Liver (tissue), 9 donors: ENCODE results near the gene SUN3. TPM values are rescaled to one million over a fixed set of nuclear protein-coding genes. Genes with fewer than 3 reads are reported as not detected.

Source experiments
- DNase-seq: peaks from one replicate; pipeline ENCODE4 v3.0.0-alpha.2; 2017; ENCODE audit warnings: low spot score
- H3K27ac ChIP-seq, 2 donors: one replicate each; pipeline ENCODE4 v1.7.0; 2013; ENCODE audit warnings: inconsistent platforms in 2 of 2, low read length in 2 of 2, control low read depth in 1 of 2, low read depth in 1 of 2, mild to moderate bottlenecking in 1 of 2
- H3K27me3 ChIP-seq, 4 donors: one replicate each; pipeline versions ENCODE4 v1.6.1 to v1.7.0; 2013; ENCODE audit warnings: low read length in 3 of 4, inconsistent platforms in 1 of 4, mild to moderate bottlenecking in 1 of 4, moderate library complexity in 1 of 4; ENCODE audit not compliant: control insufficient read depth in 4 of 4, insufficient read depth in 4 of 4
- H3K36me3 ChIP-seq, 4 donors: one replicate each; pipeline versions ENCODE4 v1.6.1 to v1.7.0; 2013; ENCODE audit warnings: low read length in 3 of 4, mild to moderate bottlenecking in 3 of 4, low read depth in 1 of 4, moderate library complexity in 1 of 4; ENCODE audit not compliant: control insufficient read depth in 4 of 4, insufficient read depth in 3 of 4
- H3K4me1 ChIP-seq, 4 donors: one replicate each; pipeline versions ENCODE4 v1.6.1 to v1.7.0; 2013; ENCODE audit warnings: low read length in 3 of 4, mild to moderate bottlenecking in 3 of 4, moderate library complexity in 1 of 4; ENCODE audit not compliant: control insufficient read depth in 4 of 4, insufficient read depth in 4 of 4
- H3K4me3 ChIP-seq, 3 donors: one replicate each; pipeline versions ENCODE4 v1.6.1 to v1.7.0; 2013; ENCODE audit warnings: low read length in 3 of 3, control low read depth in 1 of 3, low read depth in 1 of 3, mild to moderate bottlenecking in 1 of 3
- H3K9ac ChIP-seq, 2 donors: one replicate each; pipeline ENCODE4 v1.7.0; 2013; ENCODE audit warnings: low read length in 2 of 2, mild to moderate bottlenecking in 2 of 2, moderate library complexity in 2 of 2, control low read depth in 1 of 2, low read depth in 1 of 2
- H3K9me3 ChIP-seq, 4 donors: one replicate each; pipeline versions ENCODE4 v1.6.1 to v1.7.0; 2013; ENCODE audit warnings: low read length in 3 of 4; ENCODE audit not compliant: control insufficient read depth in 4 of 4
- ATF3 ChIP-seq: IDR thresholded peaks from 2 replicates; pipeline ENCODE4 v1.6.1; 2016; ENCODE audit warnings: antibody characterized with exemption
- FOXA2 ChIP-seq: IDR thresholded peaks from 2 replicates; pipeline ENCODE4 v1.6.1; 2016; ENCODE audit warnings: antibody characterized with exemption
- GABPA ChIP-seq, 2 donors: IDR thresholded peaks in 1 of 2; conservative IDR thresholded peaks in 1 of 2; 2 replicates each; pipeline ENCODE4 v1.6.1; 2016; ENCODE audit warnings: antibody characterized with exemption in 2 of 2, mild to moderate bottlenecking in 1 of 2, moderate library complexity in 1 of 2
- HNF4A ChIP-seq, 2 donors: conservative IDR thresholded peaks; 2 replicates each; pipeline ENCODE4 v1.6.1; 2016; ENCODE audit warnings: antibody characterized with exemption in 2 of 2, mild to moderate bottlenecking in 2 of 2
- HNF4G ChIP-seq: IDR thresholded peaks from 2 replicates; pipeline ENCODE4 v1.6.1; 2016; ENCODE audit warnings: antibody characterized with exemption
- JUND ChIP-seq, 2 donors: IDR thresholded peaks; 2 replicates each; pipeline ENCODE4 v1.6.1; 2016; ENCODE audit warnings: antibody characterized with exemption in 2 of 2
- NR2F2 ChIP-seq: IDR thresholded peaks from 2 replicates; pipeline ENCODE4 v1.6.1; 2016; ENCODE audit warnings: antibody characterized with exemption
- RAD21 ChIP-seq, 2 donors: IDR thresholded peaks; 2 replicates each; pipeline ENCODE4 v1.6.1; 2016; ENCODE audit warnings: antibody characterized with exemption in 2 of 2, mild to moderate bottlenecking in 2 of 2
- REST ChIP-seq: IDR thresholded peaks from 2 replicates; pipeline ENCODE4 v1.6.1; 2016; ENCODE audit warnings: antibody characterized with exemption, mild to moderate bottlenecking
- SP1 ChIP-seq: IDR thresholded peaks from 2 replicates; pipeline ENCODE4 v1.6.1; 2018; ENCODE audit warnings: antibody characterized with exemption, mild to moderate bottlenecking
- TAF1 ChIP-seq: conservative IDR thresholded peaks from 2 replicates; pipeline ENCODE4 v1.6.1; 2016; ENCODE audit warnings: antibody characterized with exemption, mild to moderate bottlenecking
- ZBTB33 ChIP-seq: IDR thresholded peaks from 2 replicates; pipeline ENCODE4 v1.6.1; 2016; ENCODE audit warnings: antibody characterized with exemption
- WGBS: extraction: QIAGEN DNeasy Blood & Tissue Kit; methylation state at CpG from one replicate; pipeline ENCODE4 v1.1.7; 2013; 5-methylcytosine and 5-hydroxymethylcytosine counted together
- polyA plus RNA-seq, 2 donors: library from polyadenylated mRNA; stranded (reverse) in 1 of 2; unstranded in 1 of 2; fragments of 200-250 nt in 1 of 2; fragments of >200 nt in 1 of 2; fragmentation: Nextera tagmentation in 1 of 2; extraction: Ambion mirVana in 1 of 2; gene quantifications; one replicate each; pipeline versions ENCODE4 v1.2.1 to v1.2.3, GENCODE V29; 2013 to 2015
- total RNA-seq, 2 donors: library from RNA; depleted of rRNA; stranded (reverse); fragments of >200 nt; gene quantifications; one replicate each; pipeline ENCODE4 v1.2.3, GENCODE V29; 2014
- TF ChIP-seq, protein P1 (sequence below): IDR thresholded peaks from 2 replicates; pipeline ENCODE4 v1.6.1; 2016; ENCODE audit warnings: antibody characterized with exemption
- TF ChIP-seq, protein P2 (sequence below): fragments of 150-350 bp; IDR thresholded peaks from 2 replicates; pipeline ENCODE4 v1.5.1; 2017; ENCODE audit warnings: improper control_type of control experiment, low read depth, low read length; ENCODE audit not compliant: missing input control
- donor health status: healthy.
- donor health status: healthy.
- donor health status: healthy.
- donor health status: healthy.
- donor health status: healthy.

SUN3 gene
- total and polyA plus RNA-seq, 4 donors, result not detected

DNA sequence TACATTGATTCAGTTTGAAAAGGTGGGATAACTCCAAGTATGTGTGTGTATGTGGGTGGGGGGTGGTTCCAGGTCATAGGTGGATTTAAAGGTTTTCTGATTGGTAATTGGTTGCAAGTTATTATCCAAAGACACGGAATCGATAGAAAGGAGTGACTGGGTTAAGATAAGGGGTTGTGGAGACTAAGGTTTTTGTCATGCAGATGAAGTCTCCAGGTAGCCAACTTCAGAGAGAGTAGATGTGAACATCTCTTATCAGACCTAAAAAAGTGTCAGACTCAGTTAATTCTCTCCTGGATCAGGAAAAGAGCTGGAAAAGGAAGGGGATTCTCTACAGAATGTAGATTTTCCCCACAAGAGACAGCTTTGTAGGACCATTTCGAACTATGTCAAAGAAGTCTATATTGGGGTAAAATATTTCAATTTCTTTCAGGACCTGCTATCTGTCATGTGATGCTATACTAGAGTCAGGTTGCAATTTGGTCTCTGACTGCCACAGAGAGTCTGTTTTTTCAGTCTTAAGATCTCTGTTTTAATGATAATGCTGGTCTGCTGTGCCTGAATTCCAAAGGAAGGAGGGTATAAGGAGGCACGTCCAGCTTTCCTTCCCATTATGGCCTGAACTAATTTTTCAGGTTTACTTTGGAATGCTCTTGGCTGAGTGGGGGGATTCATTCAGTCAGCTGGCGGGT is 10.1 kb upstream of the SUN3 start:
- Histone ChIP-seq H3K4me1 (peaks cover 4 to 10% (median 8%) of the 10 kb centered on the region in 4 donors), H3K9ac (no peak overlapping the region), H3K9me3 (no peaks in the 10 kb centered on the region), H3K4me3 (no peak overlapping the region), H3K27ac (no peak overlapping the region), H3K27me3 (peaks cover 0 to 7% (median 5%) of the 10 kb centered on the region in 4 donors), H3K36me3 (no peaks in the 10 kb centered on the region)
- TF ChIP-seq GABPA (IDR thresholded peaks at IDR 0.05 in 1 of 2, conservative IDR thresholded peaks at IDR 0.05 in 1 of 2), result no peak
- no peak for TF ChIP-seq HNF4G
- TF ChIP-seq TAF1, result no peak
- TF ChIP-seq RAD21 (IDR thresholded peaks at IDR 0.05), result no peak
- TF ChIP-seq NR2F2, result no peak
- TF ChIP-seq, protein P1, sequence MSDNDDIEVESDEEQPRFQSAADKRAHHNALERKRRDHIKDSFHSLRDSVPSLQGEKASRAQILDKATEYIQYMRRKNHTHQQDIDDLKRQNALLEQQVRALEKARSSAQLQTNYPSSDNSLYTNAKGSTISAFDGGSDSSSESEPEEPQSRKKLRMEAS, result no peak
- TF ChIP-seq ZBTB33, result no peak
- no peak for TF ChIP-seq JUND (IDR thresholded peaks at IDR 0.05)
- TF ChIP-seq, protein P2, sequence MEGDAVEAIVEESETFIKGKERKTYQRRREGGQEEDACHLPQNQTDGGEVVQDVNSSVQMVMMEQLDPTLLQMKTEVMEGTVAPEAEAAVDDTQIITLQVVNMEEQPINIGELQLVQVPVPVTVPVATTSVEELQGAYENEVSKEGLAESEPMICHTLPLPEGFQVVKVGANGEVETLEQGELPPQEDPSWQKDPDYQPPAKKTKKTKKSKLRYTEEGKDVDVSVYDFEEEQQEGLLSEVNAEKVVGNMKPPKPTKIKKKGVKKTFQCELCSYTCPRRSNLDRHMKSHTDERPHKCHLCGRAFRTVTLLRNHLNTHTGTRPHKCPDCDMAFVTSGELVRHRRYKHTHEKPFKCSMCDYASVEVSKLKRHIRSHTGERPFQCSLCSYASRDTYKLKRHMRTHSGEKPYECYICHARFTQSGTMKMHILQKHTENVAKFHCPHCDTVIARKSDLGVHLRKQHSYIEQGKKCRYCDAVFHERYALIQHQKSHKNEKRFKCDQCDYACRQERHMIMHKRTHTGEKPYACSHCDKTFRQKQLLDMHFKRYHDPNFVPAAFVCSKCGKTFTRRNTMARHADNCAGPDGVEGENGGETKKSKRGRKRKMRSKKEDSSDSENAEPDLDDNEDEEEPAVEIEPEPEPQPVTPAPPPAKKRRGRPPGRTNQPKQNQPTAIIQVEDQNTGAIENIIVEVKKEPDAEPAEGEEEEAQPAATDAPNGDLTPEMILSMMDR, result no peak
- no peak for TF ChIP-seq HNF4A (conservative IDR thresholded peaks at IDR 0.05)
- no peak for TF ChIP-seq REST
- TF ChIP-seq FOXA2, result no peak
- no peak for TF ChIP-seq SP1
- TF ChIP-seq ATF3, result no peak
- DNase-seq, result no peak
- 61% methylated on average over 5 of the region's 5 CpGs for WGBS

GRCh38 chr7:48035967-48036478 is 7.1 kb upstream of the SUN3 start:
- peaks cover 4 to 10% (median 8%) of the 10 kb centered on the region in 4 donors for H3K4me1 ChIP-seq
- no peak for TF ChIP-seq RAD21 (IDR thresholded peaks at IDR 0.05)
- TF ChIP-seq NR2F2, result no peak
- no peak for TF ChIP-seq FOXA2
- TF ChIP-seq HNF4G, result no peak
- TF ChIP-seq SP1, result no peak
- TF ChIP-seq ZBTB33, result no peak
- TF ChIP-seq JUND (IDR thresholded peaks at IDR 0.05), result no peak
- TF ChIP-seq, protein P2, result no peak
- no peak for TF ChIP-seq ATF3

More at GRCh38 chr7:48035967-48036478, 7.1 kb upstream of the SUN3 start:
- Histone ChIP-seq H3K36me3 (no peaks in the 10 kb centered on the region), H3K27ac (no peak overlapping the region), H3K4me3 (peak overlapping the region in 2 of 3 donors; percentile 24 to 62), H3K9me3 (no peaks in the 10 kb centered on the region), H3K27me3 (peaks cover 0 to 7% (median 5%) of the 10 kb centered on the region in 4 donors), H3K9ac (no peak overlapping the region)
- WGBS, result 4% methylated on average over 42 of the region's 42 CpGs
- DNase-seq, result no peak
